A549 (cell line): ENCODE measurements around the gene WNT3A. TPM values are rescaled to one million over a fixed set of nuclear protein-coding genes. Genes with fewer than 3 reads are reported as not detected.

ENCODE experiments used
- ATAC-seq, 2 experiments: fragments of 200-7000 bp in 1 of 2; fragments of >200 bp in 1 of 2; cut with Nextera tagmentation in 1 of 2; cut with Tn5 transposase in 1 of 2; 3 replicates each; pipeline versions ENCODE4 v1.8.0 to v1.9.1; 2018 to 2020; ENCODE audit warnings: mild to moderate bottlenecking in 1 of 2, moderate library complexity in 1 of 2
- CTCF ChIA-PET: fragments of 300-600 bp; sonication (Branson Sonifier 250); formaldehyde crosslinking; extraction: SDS; loops from one replicate; lab custom pipeline; 2021; ENCODE audit warnings: antibody characterized with exemption, inconsistent platforms; lab: Yijun Ruan, JAX
- POLR2A ChIA-PET: fragments of 350-600 bp; formaldehyde crosslinking; extraction: SDS; loops from one replicate; lab custom pipeline; 2021; ENCODE audit warnings: antibody characterized with exemption, inconsistent platforms; lab: Yijun Ruan, JAX
- DNase-seq, 2 experiments: peaks; one replicate each; pipeline versions ENCODE4 v3.0.0 to v3.0.0-alpha.2; 2011 to 2016; ENCODE audit warnings: low read depth in 1 of 2, low spot score in 1 of 2
- FAIRE-seq: peaks from 2 replicates; lab custom pipeline; 2011; peaks lifted over from hg19 to GRCh38; lab: Jason Lieb, UNC
- H3K27ac ChIP-seq, 2 experiments: fragments of >200 bp; sonication (Bioruptor Twin); formaldehyde crosslinking; 3 replicates each; pipeline ENCODE4 v1.5.1; 2016 to 2017
- H3K4me1 ChIP-seq: fragments of >200 bp; sonication (Bioruptor Twin); formaldehyde crosslinking; 3 replicates; pipeline ENCODE4 v1.6.1; 2016
- H3K4me2 ChIP-seq: fragments of >200 bp; sonication (Bioruptor Twin); formaldehyde crosslinking; 3 replicates; pipeline ENCODE4 v1.6.1; 2016
- H3K4me3 ChIP-seq: fragments of >200 bp; sonication (Bioruptor Twin); formaldehyde crosslinking; 3 replicates; pipeline ENCODE4 v1.5.1; 2016
- H3K9me3 ChIP-seq: fragments of >200 bp; sonication (Bioruptor Twin); formaldehyde crosslinking; 3 replicates; pipeline ENCODE4 v1.6.1; 2016
- ATOH8 ChIP-seq: fragments of 250-450 bp; sonication (Bioruptor Pico); IDR thresholded peaks from 2 replicates; pipeline ENCODE4 v1.5.0; 2020; ENCODE audit warnings: low read depth, mild to moderate bottlenecking, moderate library complexity
- BHLHE40 ChIP-seq: IDR thresholded peaks from 2 replicates; pipeline ENCODE4 v1.6.1; 2012; ENCODE audit warnings: low read depth, low read length, inconsistent platforms
- CTCF ChIP-seq: fragments of >200 bp; sonication (Bioruptor Twin); formaldehyde crosslinking; IDR thresholded peaks from 3 replicates; pipeline ENCODE4 v1.5.1; 2016
- EP300 ChIP-seq, 2 experiments: fragments of >200 bp; sonication (Bioruptor Twin); formaldehyde crosslinking; IDR thresholded peaks; 2 replicates in 1 of 2; 3 replicates in 1 of 2; pipeline ENCODE4 v1.6.1; 2016 to 2017
- ESRRA ChIP-seq: fragments of 150-350 bp; IDR thresholded peaks from 2 replicates; pipeline ENCODE4 v1.6.1; 2014; ENCODE audit warnings: mild to moderate bottlenecking, low read length, borderline replicate concordance
- FOXS1 ChIP-seq: fragments of 250-450 bp; sonication (Bioruptor Pico); IDR thresholded peaks from 2 replicates; pipeline ENCODE4 v1.5.0; 2020; ENCODE audit warnings: mild to moderate bottlenecking, moderate library complexity
- HDAC2 ChIP-seq: fragments of 200-600 bp; sonication (generic); IDR thresholded peaks from 2 replicates; pipeline ENCODE4 v1.6.1; 2016
- JUNB ChIP-seq: fragments of >200 bp; sonication (Bioruptor Twin); formaldehyde crosslinking; IDR thresholded peaks from 2 replicates; pipeline ENCODE4 v1.6.1; 2016
- KDM5A ChIP-seq: fragments of 200-600 bp; sonication (generic); IDR thresholded peaks from 2 replicates; pipeline ENCODE4 v1.6.1; 2016; ENCODE audit warnings: antibody characterized with exemption, mild to moderate bottlenecking
- PHF8 ChIP-seq: fragments of 200-600 bp; sonication (generic); IDR thresholded peaks from 2 replicates; pipeline ENCODE4 v1.6.1; 2016; ENCODE audit warnings: low read depth, mild to moderate bottlenecking, antibody characterized with exemption, moderate library complexity, borderline replicate concordance
- RAD21 ChIP-seq, 2 experiments: fragments of >200 bp in 1 of 2; sonication (Bioruptor Twin) in 1 of 2; formaldehyde crosslinking in 1 of 2; IDR thresholded peaks in 1 of 2; conservative IDR thresholded peaks in 1 of 2; 2 replicates in 1 of 2; 3 replicates in 1 of 2; pipeline ENCODE4 v1.6.1; 2012 to 2018; ENCODE audit warnings: inconsistent platforms in 1 of 2
- RARB ChIP-seq: fragments of 250-450 bp; sonication (Bioruptor Pico); IDR thresholded peaks from 2 replicates; pipeline ENCODE4 v1.8.0; 2021; ENCODE audit warnings: mild to moderate bottlenecking, moderate library complexity
- REST ChIP-seq: fragments of 200-600 bp; sonication (generic); IDR thresholded peaks from 2 replicates; pipeline ENCODE4 v1.6.1; 2016; ENCODE audit warnings: antibody characterized with exemption, mild to moderate bottlenecking, moderate library complexity
- RFX5 ChIP-seq: fragments of 450-650 bp; IDR thresholded peaks from 2 replicates; pipeline ENCODE4 v1.7.1; 2014; ENCODE audit warnings: antibody characterized with exemption, mild to moderate bottlenecking, moderate library complexity
- TP53 ChIP-seq: fragments of 250-450 bp; sonication (Bioruptor Pico); IDR thresholded peaks from 2 replicates; pipeline ENCODE4 v1.5.0; 2021; ENCODE audit warnings: mild to moderate bottlenecking, moderate library complexity
- WGBS: methylation state at CpG from one replicate; pipeline ENCODE4 v1.1.6; 2017; ENCODE audit errors: missing lambda C conversion rate; 5-methylcytosine and 5-hydroxymethylcytosine counted together
- polyA plus RNA-seq, 4 experiments: library from polyadenylated mRNA; depleted of rRNA in 3 of 4; stranded (reverse); fragments of >200 nt; fragmentation: RNase III in 1 of 4; extraction: RNeasy Plus Mini Kit Qiagen cat#74134 plus additional on column Dnase treatment in 1 of 4; gene quantifications; 2 replicates in 3 of 4; 3 replicates in 1 of 4; pipeline ENCODE4 v1.2.3, GENCODE V29; 2011 to 2017
- TF ChIP-seq, protein P1 (sequence below): IDR thresholded peaks from 2 replicates; pipeline ENCODE4 v1.6.1; 2012
- TF ChIP-seq, protein P2 (sequence below): fragments of >200 bp; sonication (Bioruptor Twin); formaldehyde crosslinking; IDR thresholded peaks from 3 replicates; pipeline ENCODE4 v1.6.1; 2016
- TF ChIP-seq, protein P3 (sequence below): fragments of 250-450 bp; sonication (Bioruptor Pico); IDR thresholded peaks from 2 replicates; pipeline ENCODE4 v1.5.0; 2021; ENCODE audit warnings: mild to moderate bottlenecking, moderate library complexity, borderline replicate concordance

Gene WNT3A
- polyA plus RNA-seq, 2 of the 4 experiments (the other 2 are of a cell fraction): not detected

GRCh38 chr1:228004856-228005462 is 1.8 kb upstream of the WNT3A start:
- FAIRE-seq: no peak
- POLR2A ChIA-PET: no interaction called here

DNA sequence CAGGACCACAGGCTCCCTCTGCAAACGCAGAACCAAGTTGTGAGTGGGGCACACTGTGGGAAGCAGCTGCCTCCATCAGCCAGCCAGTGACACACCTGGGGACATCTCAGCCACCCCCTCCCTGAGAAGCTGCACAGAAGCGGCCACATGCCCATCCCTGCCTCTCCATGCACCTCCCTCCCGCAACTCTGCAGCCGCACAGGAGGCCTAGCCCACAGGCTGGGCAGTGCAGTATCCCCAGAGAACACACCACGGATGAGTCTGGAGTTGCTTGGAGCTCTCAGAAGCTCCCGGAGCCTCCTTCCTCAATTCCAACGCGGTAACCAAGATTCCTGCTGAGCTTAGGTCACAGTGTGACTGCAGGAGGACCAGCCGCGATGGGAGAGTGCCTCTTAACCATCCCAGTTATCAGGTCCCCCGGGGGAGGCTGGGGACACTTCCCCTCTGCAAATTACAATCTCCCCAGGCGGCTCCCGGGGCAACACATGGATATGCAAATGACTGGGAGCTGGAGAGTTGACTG is 1.2 kb upstream of the WNT3A start:
- Histone ChIP-seq H3K9me3 (no peaks in the 10 kb centered on the region), H3K4me3 (no peak overlapping the region), H3K27ac (no peak overlapping the region), H3K4me1 (peaks cover 4% of the 10 kb centered on the region; the same call in 1 of the 3 replicates), H3K4me2 (no peak overlapping the region)
- DNase-seq (peak in 1 of 2 experiments; percentile 24), ATAC-seq (peak in 1 of 2 experiments; percentile 26; a peak in 3 of 6 replicates), FAIRE-seq (no peak)
- WGBS: 38% methylated on average over 6 of the region's 13 CpGs
- CTCF ChIA-PET: interaction anchor here (1.0 to 4.1 kb wide), 10 partner anchors 8 to 509 kb away, joined by 3 to 25 read pairs (median 7); partner anchors contain the start of gene ARF1
- no peak for TF ChIP-seq PHF8
- no peak for TF ChIP-seq RFX5
- TF ChIP-seq HDAC2: no peak
- no peak for TF ChIP-seq REST
- no peak for TF ChIP-seq JUNB
- TF ChIP-seq, protein P1, sequence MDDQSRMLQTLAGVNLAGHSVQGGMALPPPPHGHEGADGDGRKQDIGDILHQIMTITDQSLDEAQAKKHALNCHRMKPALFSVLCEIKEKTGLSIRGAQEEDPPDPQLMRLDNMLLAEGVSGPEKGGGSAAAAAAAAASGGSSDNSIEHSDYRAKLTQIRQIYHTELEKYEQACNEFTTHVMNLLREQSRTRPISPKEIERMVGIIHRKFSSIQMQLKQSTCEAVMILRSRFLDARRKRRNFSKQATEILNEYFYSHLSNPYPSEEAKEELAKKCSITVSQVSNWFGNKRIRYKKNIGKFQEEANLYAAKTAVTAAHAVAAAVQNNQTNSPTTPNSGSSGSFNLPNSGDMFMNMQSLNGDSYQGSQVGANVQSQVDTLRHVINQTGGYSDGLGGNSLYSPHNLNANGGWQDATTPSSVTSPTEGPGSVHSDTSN: no peak
- TF ChIP-seq, protein P2, sequence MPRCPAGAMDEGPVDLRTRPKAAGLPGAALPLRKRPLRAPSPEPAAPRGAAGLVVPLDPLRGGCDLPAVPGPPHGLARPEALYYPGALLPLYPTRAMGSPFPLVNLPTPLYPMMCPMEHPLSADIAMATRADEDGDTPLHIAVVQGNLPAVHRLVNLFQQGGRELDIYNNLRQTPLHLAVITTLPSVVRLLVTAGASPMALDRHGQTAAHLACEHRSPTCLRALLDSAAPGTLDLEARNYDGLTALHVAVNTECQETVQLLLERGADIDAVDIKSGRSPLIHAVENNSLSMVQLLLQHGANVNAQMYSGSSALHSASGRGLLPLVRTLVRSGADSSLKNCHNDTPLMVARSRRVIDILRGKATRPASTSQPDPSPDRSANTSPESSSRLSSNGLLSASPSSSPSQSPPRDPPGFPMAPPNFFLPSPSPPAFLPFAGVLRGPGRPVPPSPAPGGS: no peak
- POLR2A ChIA-PET: no interaction called here

More at GRCh38 chr1:228004856-228005462, 1.8 kb upstream of the WNT3A start:
- ATAC-seq (peak in 1 of 2 experiments; percentile 9; a peak in 3 of 6 replicates), DNase-seq (no peak)
- no peak overlapping the region for H3K27ac ChIP-seq
- no peak overlapping the region for H3K4me2 ChIP-seq
- peaks cover 4% of the 10 kb centered on the region; the same call in 1 of the 3 replicates for H3K4me1 ChIP-seq
- TF ChIP-seq EP300 (IDR thresholded peaks at IDR 0.05) (no peak), PHF8 (no peak), RARB (no peak), CTCF (no peak), TP53 (no peak), RAD21 (conservative IDR thresholded peaks at IDR 0.05 in 1 of 2, IDR thresholded peaks at IDR 0.05 in 1 of 2) (no peak), FOXS1 (no peak), ESRRA (no peak), ATOH8 (CRISPR knock-in tag) (no peak), BHLHE40 (no peak), KDM5A (no peak)
- TF ChIP-seq, protein P3, sequence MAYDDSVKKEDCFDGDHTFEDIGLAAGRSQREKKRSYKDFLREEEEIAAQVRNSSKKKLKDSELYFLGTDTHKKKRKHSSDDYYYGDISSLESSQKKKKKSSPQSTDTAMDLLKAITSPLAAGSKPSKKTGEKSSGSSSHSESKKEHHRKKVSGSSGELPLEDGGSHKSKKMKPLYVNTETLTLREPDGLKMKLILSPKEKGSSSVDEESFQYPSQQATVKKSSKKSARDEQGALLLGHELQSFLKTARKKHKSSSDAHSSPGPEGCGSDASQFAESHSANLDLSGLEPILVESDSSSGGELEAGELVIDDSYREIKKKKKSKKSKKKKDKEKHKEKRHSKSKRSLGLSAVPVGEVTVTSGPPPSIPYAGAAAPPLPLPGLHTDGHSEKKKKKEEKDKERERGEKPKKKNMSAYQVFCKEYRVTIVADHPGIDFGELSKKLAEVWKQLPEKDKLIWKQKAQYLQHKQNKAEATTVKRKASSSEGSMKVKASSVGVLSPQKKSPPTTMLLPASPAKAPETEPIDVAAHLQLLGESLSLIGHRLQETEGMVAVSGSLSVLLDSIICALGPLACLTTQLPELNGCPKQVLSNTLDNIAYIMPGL (CRISPR knock-in tag): no peak
- TF ChIP-seq, protein P1: no peak
- 58% methylated on average over 16 of the region's 19 CpGs for WGBS
- CTCF ChIA-PET: interaction anchor here (0.5 to 4.1 kb wide), 14 partner anchors 8 to 511 kb away, joined by 3 to 25 read pairs (median 8); partner anchors contain the start of gene ARF1
- H3K4me3 ChIP-seq: no peak overlapping the region
- H3K9me3 ChIP-seq: no peaks in the 10 kb centered on the region
